ENCODE results near the gene AGMAT.

The AGMAT gene

GRCh38 chr1:15524021-15524282 lies 60.9 kb downstream of the AGMAT start, which contains the start of gene CASP9:
Gene CASP9 (minus strand): TSS chr1:15524215. CDS start chr1:15524200, 15 bp downstream.
- Histone ChIP-seq H3K4me3 (ENCODE audit: low read depth in 1 of 2, low read length in 2 of 2) (peak within 1 kb of the TSS; percentile 63 to 92), H3K9me3 (ENCODE audit: insufficient read depth, low read length, severe bottlenecking) (no peaks in the 10 kb centered on the region), H3K79me2 (ENCODE audit: insufficient read depth, low read length) (peaks cover 11% of the 10 kb centered on the region), H4K20me1 (ENCODE audit: insufficient read depth, low read length) (no peaks in the 10 kb centered on the region), H3K27ac (ENCODE audit: low read length) (peak within 1 kb of the TSS; percentile 94), H3K9ac (ENCODE audit: low read depth, low read length) (peak within 1 kb of the TSS; percentile 64), H3K4me2 (ENCODE audit: insufficient read depth, low read length) (peak within 1 kb of the TSS; percentile 94), H2AFZ (ENCODE audit: low read depth, low read length) (peak within 1 kb of the TSS; percentile 90), H3K27me3 (ENCODE audit: insufficient read depth, low read length, poor library complexity) (no peaks in the 10 kb centered on the region), H3K4me1 (ENCODE audit: insufficient read depth, low read length) (peaks cover 43% of the 10 kb centered on the region), H3K36me3 (ENCODE audit: insufficient read depth, low read length) (no peaks in the 10 kb centered on the region)
- ATAC-seq (ENCODE audit: insufficient read depth, low read depth) (no peak; the same call in 2 of the 3 replicates), DNase-seq (no peak)
- no peak for TF ChIP-seq EZH2 (IDR thresholded peaks at IDR 0.05; ENCODE audit: borderline replicate concordance, low read depth, low read length, severe bottlenecking)
- no peak for TF ChIP-seq CTCF (IDR thresholded peaks at IDR 0.05; ENCODE audit: borderline replicate concordance, extremely low read depth, low read length, poor library complexity, severe bottlenecking)

- TF ChIP-seq CTCF (IDR thresholded peaks at IDR 0.05; ENCODE audit: borderline replicate concordance, extremely low read depth, low read length, poor library complexity, severe bottlenecking) (no peak), EZH2 (IDR thresholded peaks at IDR 0.05; ENCODE audit: borderline replicate concordance, low read depth, low read length, severe bottlenecking) (no peak)
- Histone ChIP-seq H3K9me3 (ENCODE audit: insufficient read depth, low read length, severe bottlenecking) (no peaks in the 10 kb centered on the region), H3K4me3 (ENCODE audit: low read depth in 1 of 2, low read length in 2 of 2) (peak overlapping the region; percentile 63 to 70), H3K27me3 (ENCODE audit: insufficient read depth, low read length, poor library complexity) (no peaks in the 10 kb centered on the region), H3K4me1 (ENCODE audit: insufficient read depth, low read length) (peaks cover 38% of the 10 kb centered on the region), H2AFZ (ENCODE audit: low read depth, low read length) (peak overlapping the region; percentile 75), H3K36me3 (ENCODE audit: insufficient read depth, low read length) (no peaks in the 10 kb centered on the region), H4K20me1 (ENCODE audit: insufficient read depth, low read length) (no peaks in the 10 kb centered on the region), H3K4me2 (ENCODE audit: insufficient read depth, low read length) (peak overlapping the region; percentile 88), H3K79me2 (ENCODE audit: insufficient read depth, low read length) (peaks cover 11% of the 10 kb centered on the region), H3K27ac (ENCODE audit: low read length) (peak overlapping the region; percentile 29; the same call in 1 of the 2 replicates), H3K9ac (ENCODE audit: low read depth, low read length) (peak overlapping the region; percentile 60)
- DNase-seq = no peak
- ATAC-seq (ENCODE audit: insufficient read depth, low read depth) = no peak; the same call in 2 of the 3 replicates
Observed at GRCh38 chr1:15523104-15524020, 61.5 kb downstream of the AGMAT start.

- no peaks in the 10 kb centered on the region for H4K20me1 ChIP-seq (ENCODE audit: insufficient read depth, low read length)
- no peak for TF ChIP-seq EZH2 (IDR thresholded peaks at IDR 0.05; ENCODE audit: borderline replicate concordance, low read depth, low read length, severe bottlenecking)
- TF ChIP-seq CTCF (IDR thresholded peaks at IDR 0.05; ENCODE audit: borderline replicate concordance, extremely low read depth, low read length, poor library complexity, severe bottlenecking) = no peak
- H3K36me3 ChIP-seq (ENCODE audit: insufficient read depth, low read length) = no peaks in the 10 kb centered on the region
- peaks cover 30% of the 10 kb centered on the region for H3K4me1 ChIP-seq (ENCODE audit: insufficient read depth, low read length)
- H3K9me3 ChIP-seq (ENCODE audit: insufficient read depth, low read length, severe bottlenecking) = no peaks in the 10 kb centered on the region
- H3K4me2 ChIP-seq (ENCODE audit: insufficient read depth, low read length) = no peak overlapping the region
- peaks cover 6% of the 10 kb centered on the region for H3K79me2 ChIP-seq (ENCODE audit: insufficient read depth, low read length)
- DNase-seq (no peak), ATAC-seq (ENCODE audit: insufficient read depth, low read depth) (no peak)
- no peaks in the 10 kb centered on the region for H3K27me3 ChIP-seq (ENCODE audit: insufficient read depth, low read length, poor library complexity)
- H3K27ac ChIP-seq (ENCODE audit: low read length) = no peak overlapping the region
- H3K9ac ChIP-seq (ENCODE audit: low read depth, low read length) = no peak overlapping the region
- H2AFZ ChIP-seq (ENCODE audit: low read depth, low read length) = no peak overlapping the region
- no peak overlapping the region for H3K4me3 ChIP-seq (ENCODE audit: low read depth in 1 of 2, low read length in 2 of 2)
Observed at GRCh38 chr1:15522551-15522950, 62.3 kb downstream of the AGMAT start.
